ENCODE results near the gene SETX. TPM values are rescaled to one million over a fixed set of nuclear protein-coding genes. Genes with fewer than 3 reads are reported as not detected.

SETX gene
- total and polyA plus RNA-seq, 3 experiments from 2014 or later, result 32.4 to 39.3 (median 37.3) TPM

DNA sequence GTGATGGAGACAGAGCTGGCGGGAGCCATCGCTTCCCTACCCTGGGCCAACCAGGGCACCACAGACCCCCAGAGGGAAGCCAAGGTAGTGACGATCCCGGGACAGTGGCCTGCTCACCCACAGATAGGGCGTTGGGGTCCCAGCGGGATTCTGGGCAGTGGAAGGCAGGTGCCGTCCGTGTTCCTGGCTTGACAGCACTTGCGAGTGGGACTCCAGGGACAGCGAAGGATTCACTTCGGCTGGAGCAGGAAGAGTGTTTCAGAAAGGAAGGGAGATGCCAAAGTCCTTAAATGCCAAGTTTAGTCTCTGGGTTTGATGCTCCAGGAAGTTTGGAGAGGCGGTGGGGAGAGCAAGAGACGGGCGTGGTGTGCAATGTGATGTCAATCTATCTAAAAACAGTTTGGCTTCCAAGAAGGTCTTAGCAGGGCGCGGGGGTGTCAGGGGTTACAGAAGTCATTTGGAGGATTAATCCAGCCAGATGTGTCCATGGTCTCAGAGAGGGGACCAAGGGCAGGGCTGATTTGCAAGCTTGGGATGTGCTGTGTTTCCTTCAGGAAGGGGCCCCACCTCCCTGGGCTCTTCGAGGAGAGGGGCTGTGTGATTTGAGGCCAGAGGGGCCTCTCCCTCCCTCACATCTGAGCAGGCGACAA, 118.0 kb downstream of the SETX start:
- H3K27me3 Mint-ChIP-seq, result peaks cover 3 to 7% of the 10 kb centered on the region in 2 donors
- Histone ChIP-seq H3K4me3 (ENCODE audit: low read length) (no peak overlapping the region), H3K36me3 (ENCODE audit: insufficient read depth, low read length) (no peaks in the 10 kb centered on the region), H3K9me3 (ENCODE audit: low read length) (no peaks in the 10 kb centered on the region), H3K27me3 (ENCODE audit: insufficient read depth, low read length, poor library complexity, severe bottlenecking) (no peaks in the 10 kb centered on the region), H3K27ac (ENCODE audit: low read depth, low read length) (no peak overlapping the region), H3K4me1 (ENCODE audit: insufficient read depth, low read length) (peaks cover 13% of the 10 kb centered on the region)
- no peak for DNase-seq
- H3K9me3 Mint-ChIP-seq, result no peaks in the 10 kb centered on the region
- H3K4me3 Mint-ChIP-seq, result no peak overlapping the region
- CTCF ChIA-PET, result interaction anchor here (0.7 to 3.1 kb wide), 28 partner anchors 8 to 632 kb away, joined by 3 to 26 read pairs (median 4); partner anchors contain the start of gene NTNG2
- POLR2A ChIA-PET, result no interaction called here
- H3K36me3 Mint-ChIP-seq, result peaks cover 0 to 4% (median 0%) of the 10 kb centered on the region in 3 donors
- H3K4me1 Mint-ChIP-seq, result peaks cover 9 to 19% (median 10%) of the 10 kb centered on the region in 3 donors
- H3K27ac Mint-ChIP-seq, result peak overlapping the region in 1 of 8 donors; percentile 43

DNA sequence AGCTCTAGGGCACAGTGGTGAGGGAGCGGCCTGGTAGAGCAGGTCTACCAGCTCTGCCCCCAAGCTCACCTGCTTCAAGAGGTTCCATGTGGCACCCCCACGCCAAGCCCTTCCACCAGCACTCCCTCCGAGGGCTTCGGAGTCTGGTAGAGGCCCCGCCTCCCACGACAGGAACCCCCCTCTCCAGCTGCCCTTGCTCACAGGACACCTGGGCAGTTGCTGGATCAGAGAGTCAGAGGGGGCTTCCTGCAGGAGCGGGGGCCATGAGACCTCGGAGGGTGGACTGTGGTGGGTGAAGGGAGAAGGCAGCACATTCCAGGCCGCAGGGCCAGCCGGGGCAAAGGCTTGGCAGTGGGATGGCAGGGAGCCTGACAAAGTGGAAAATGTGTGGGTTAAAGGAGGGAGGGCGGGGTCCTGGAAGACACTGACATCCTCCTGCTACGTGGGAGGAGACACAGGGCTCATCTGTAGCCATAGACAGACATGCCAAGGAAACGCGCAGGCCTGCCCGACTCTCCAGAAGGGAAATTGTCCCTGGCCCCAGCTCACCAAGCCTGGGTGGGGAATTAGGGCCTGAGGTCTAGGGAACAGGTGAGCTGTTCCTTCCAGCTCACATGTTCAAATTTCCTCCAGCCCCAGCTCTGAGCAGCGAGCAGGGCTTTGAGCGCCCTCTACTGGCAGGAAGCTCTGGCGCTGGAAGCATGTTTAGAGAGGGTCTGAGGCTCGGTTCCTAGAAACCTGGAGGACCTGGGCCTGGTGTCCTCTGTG, 118.7 kb downstream of the SETX start:
- peaks cover 3 to 6% of the 10 kb centered on the region in 2 donors for H3K27me3 Mint-ChIP-seq
- no peaks in the 10 kb centered on the region for H3K9me3 ChIP-seq (ENCODE audit: low read length)
- peaks cover 13% of the 10 kb centered on the region for H3K4me1 ChIP-seq (ENCODE audit: insufficient read depth, low read length)
- no peak overlapping the region for H3K4me3 Mint-ChIP-seq
- H3K27ac Mint-ChIP-seq, result no peak overlapping the region
- no peak overlapping the region for H3K27ac ChIP-seq (ENCODE audit: low read depth, low read length)
- H3K27me3 ChIP-seq (ENCODE audit: insufficient read depth, low read length, poor library complexity, severe bottlenecking), result no peaks in the 10 kb centered on the region
- H3K4me3 ChIP-seq (ENCODE audit: low read length), result no peak overlapping the region
- no peaks in the 10 kb centered on the region for H3K36me3 ChIP-seq (ENCODE audit: insufficient read depth, low read length)
- H3K9me3 Mint-ChIP-seq, result no peaks in the 10 kb centered on the region
- ChIA-PET POLR2A (no interaction called here), CTCF (interaction anchor here (0.5 to 3.1 kb wide), 28 partner anchors 9 to 1474 kb away, joined by 3 to 26 read pairs (median 4); partner anchors contain the start of gene NTNG2)
- peaks cover 0 to under 1% (median 0%) of the 10 kb centered on the region in 3 donors for H3K36me3 Mint-ChIP-seq
- DNase-seq, result peak; percentile 63 to 84 (median 69)
- H3K4me1 Mint-ChIP-seq, result peaks cover 6 to 16% (median 6%) of the 10 kb centered on the region in 3 donors

DNA sequence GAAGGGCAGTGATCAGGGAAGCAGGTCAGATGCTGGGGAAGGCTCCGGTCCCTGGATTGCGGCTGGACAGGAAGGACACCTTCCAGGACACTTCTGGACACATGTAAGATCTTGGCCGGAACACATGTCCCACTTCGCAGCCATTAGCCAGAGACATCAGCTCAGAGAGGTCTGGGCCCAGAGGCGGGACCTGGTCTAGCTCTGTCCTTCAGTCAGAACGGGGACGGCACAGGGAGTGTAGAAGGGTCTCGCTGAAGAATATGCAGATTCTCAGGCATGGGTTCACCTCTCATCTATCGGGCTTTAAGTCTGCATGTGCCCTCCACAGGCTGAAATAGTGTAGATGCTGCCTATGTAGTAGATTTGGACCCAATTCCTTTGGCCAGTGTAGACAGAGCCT, 119.7 kb downstream of the SETX start:
- no peaks in the 10 kb centered on the region for H3K36me3 Mint-ChIP-seq
- H3K4me1 Mint-ChIP-seq, result peaks cover 6 to 8% (median 6%) of the 10 kb centered on the region in 3 donors
- Histone ChIP-seq H3K4me3 (ENCODE audit: low read length) (no peak overlapping the region), H3K9me3 (ENCODE audit: low read length) (no peaks in the 10 kb centered on the region), H3K27ac (ENCODE audit: low read depth, low read length) (no peak overlapping the region), H3K27me3 (ENCODE audit: insufficient read depth, low read length, poor library complexity, severe bottlenecking) (no peaks in the 10 kb centered on the region), H3K36me3 (ENCODE audit: insufficient read depth, low read length) (no peaks in the 10 kb centered on the region), H3K4me1 (ENCODE audit: insufficient read depth, low read length) (peaks cover 7% of the 10 kb centered on the region)
- H3K27ac Mint-ChIP-seq, result no peak overlapping the region
- POLR2A ChIA-PET, result no interaction called here
- no peak overlapping the region for H3K4me3 Mint-ChIP-seq
- CTCF ChIA-PET, result interaction anchor here (0.5 to 3.1 kb wide), 8 partner anchors 34 to 1473 kb away, joined by 3 to 26 read pairs (median 6); no protein-coding TSS in a partner anchor
- no peak for DNase-seq
- no peaks in the 10 kb centered on the region for H3K9me3 Mint-ChIP-seq
- peaks cover 3 to 6% of the 10 kb centered on the region in 2 donors for H3K27me3 Mint-ChIP-seq

DNA sequence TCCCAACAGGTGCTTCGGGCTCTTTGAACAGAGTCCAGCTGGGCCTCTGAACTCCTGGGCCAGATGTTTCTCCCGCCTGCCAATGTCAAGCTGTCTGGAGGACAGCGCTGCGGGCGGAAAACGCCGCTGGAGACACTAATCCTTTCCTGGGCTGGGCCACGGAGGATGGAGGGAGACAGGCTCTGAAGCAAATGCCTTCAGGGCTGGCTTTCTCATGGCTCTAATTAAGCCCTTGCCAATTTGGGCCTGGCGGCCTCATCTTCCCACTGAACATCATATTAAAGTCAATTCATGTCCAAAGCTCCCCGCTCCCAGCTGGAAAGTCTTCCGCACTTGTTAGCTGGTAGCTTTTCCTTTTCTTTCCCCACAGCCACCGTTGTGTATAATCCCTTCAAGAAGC, 120.3 kb downstream of the SETX start:
- Histone ChIP-seq H3K4me3 (ENCODE audit: low read length) (no peak overlapping the region), H3K27ac (ENCODE audit: low read depth, low read length) (no peak overlapping the region), H3K27me3 (ENCODE audit: insufficient read depth, low read length, poor library complexity, severe bottlenecking) (no peaks in the 10 kb centered on the region), H3K4me1 (ENCODE audit: insufficient read depth, low read length) (peaks cover 5% of the 10 kb centered on the region), H3K36me3 (ENCODE audit: insufficient read depth, low read length) (no peaks in the 10 kb centered on the region), H3K9me3 (ENCODE audit: low read length) (no peaks in the 10 kb centered on the region)
- POLR2A ChIA-PET, result no interaction called here
- Mint-ChIP-seq H3K4me3 (no peak overlapping the region), H3K9me3 (no peaks in the 10 kb centered on the region), H3K4me1 (peaks cover 6% of the 10 kb centered on the region in 3 donors), H3K27ac (no peak overlapping the region), H3K36me3 (no peaks in the 10 kb centered on the region), H3K27me3 (peaks cover 3 to 6% of the 10 kb centered on the region in 2 donors)
- peak in 1 of 5 donors; percentile 33 for DNase-seq
- CTCF ChIA-PET, result interaction anchor here (1.5 to 1.8 kb wide), 2 partner anchors 64 to 479 kb away, joined by 5 to 10 read pairs; no protein-coding TSS in a partner anchor

DNA sequence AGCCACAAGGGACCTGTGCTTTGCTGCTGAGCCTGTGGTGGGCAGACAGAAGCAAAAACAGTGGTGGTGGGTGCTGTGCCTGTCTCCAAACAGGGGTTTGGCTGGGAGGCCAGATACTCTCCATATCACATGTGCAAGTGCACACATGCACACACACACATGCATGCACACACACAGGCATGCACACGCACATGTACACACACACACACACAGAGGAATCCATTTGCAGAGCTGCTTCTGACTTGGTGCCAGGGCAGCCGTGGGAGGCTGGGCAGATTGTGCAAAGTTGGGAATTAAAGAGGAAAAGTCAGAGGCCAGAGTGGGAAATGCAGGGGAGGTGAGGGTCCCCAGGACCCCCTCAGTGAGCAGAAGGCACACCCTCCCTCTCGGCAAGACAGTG, 121.6 kb downstream of the SETX start:
- Mint-ChIP-seq H3K36me3 (no peaks in the 10 kb centered on the region), H3K27ac (no peak overlapping the region), H3K4me3 (no peak overlapping the region), H3K4me1 (peaks cover 6% of the 10 kb centered on the region in 3 donors), H3K9me3 (no peaks in the 10 kb centered on the region), H3K27me3 (peaks cover 3 to 6% of the 10 kb centered on the region in 2 donors)
- Histone ChIP-seq H3K4me1 (ENCODE audit: insufficient read depth, low read length) (peaks cover 5% of the 10 kb centered on the region), H3K36me3 (ENCODE audit: insufficient read depth, low read length) (no peaks in the 10 kb centered on the region), H3K27me3 (ENCODE audit: insufficient read depth, low read length, poor library complexity, severe bottlenecking) (no peaks in the 10 kb centered on the region), H3K4me3 (ENCODE audit: low read length) (no peak overlapping the region), H3K27ac (ENCODE audit: low read depth, low read length) (no peak overlapping the region), H3K9me3 (ENCODE audit: low read length) (no peaks in the 10 kb centered on the region)
- no peak for DNase-seq
- ChIA-PET CTCF (interaction anchor here (1.5 kb wide), 1 partner anchor 63 kb away, joined by 10 read pairs; no protein-coding TSS in a partner anchor), POLR2A (interaction anchor here (0.6 kb wide), 1 partner anchor 797 kb away, joined by 3 read pairs; no protein-coding TSS in a partner anchor)

DNA sequence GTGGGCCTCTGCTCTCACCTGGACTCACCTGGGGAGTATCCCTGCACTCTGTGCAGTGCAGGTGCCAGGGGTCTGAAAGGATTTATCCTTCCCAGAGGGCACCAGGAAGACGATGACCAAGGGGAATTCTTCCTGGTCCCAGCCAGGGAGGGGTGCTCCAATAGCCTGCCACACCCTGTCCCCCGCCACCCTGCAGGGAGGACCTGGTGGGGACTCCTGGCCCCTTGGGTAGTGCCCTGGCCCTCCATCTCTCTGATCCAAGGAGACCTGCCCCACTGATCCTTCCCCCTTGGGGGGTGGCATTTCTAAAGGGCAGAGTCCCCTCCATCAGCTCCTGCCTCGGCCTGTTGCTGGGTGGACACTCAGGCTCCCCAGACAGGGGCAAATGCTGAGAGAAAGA, 122.3 kb downstream of the SETX start:
- H3K36me3 Mint-ChIP-seq, result no peaks in the 10 kb centered on the region
- peaks cover 3 to 6% of the 10 kb centered on the region in 2 donors for H3K27me3 Mint-ChIP-seq
- ChIA-PET CTCF (no interaction called here), POLR2A (no interaction called here)
- H3K4me1 Mint-ChIP-seq, result peaks cover 6% of the 10 kb centered on the region in 3 donors
- H3K9me3 Mint-ChIP-seq, result no peaks in the 10 kb centered on the region
- no peaks in the 10 kb centered on the region for H3K36me3 ChIP-seq (ENCODE audit: insufficient read depth, low read length)
- no peaks in the 10 kb centered on the region for H3K9me3 ChIP-seq (ENCODE audit: low read length)
- peaks cover 5% of the 10 kb centered on the region for H3K4me1 ChIP-seq (ENCODE audit: insufficient read depth, low read length)
- no peaks in the 10 kb centered on the region for H3K27me3 ChIP-seq (ENCODE audit: insufficient read depth, low read length, poor library complexity, severe bottlenecking)
- no peak overlapping the region for H3K27ac ChIP-seq (ENCODE audit: low read depth, low read length)
- H3K27ac Mint-ChIP-seq, result no peak overlapping the region
- no peak overlapping the region for H3K4me3 Mint-ChIP-seq
- H3K4me3 ChIP-seq (ENCODE audit: low read length), result no peak overlapping the region
- no peak for DNase-seq

DNA sequence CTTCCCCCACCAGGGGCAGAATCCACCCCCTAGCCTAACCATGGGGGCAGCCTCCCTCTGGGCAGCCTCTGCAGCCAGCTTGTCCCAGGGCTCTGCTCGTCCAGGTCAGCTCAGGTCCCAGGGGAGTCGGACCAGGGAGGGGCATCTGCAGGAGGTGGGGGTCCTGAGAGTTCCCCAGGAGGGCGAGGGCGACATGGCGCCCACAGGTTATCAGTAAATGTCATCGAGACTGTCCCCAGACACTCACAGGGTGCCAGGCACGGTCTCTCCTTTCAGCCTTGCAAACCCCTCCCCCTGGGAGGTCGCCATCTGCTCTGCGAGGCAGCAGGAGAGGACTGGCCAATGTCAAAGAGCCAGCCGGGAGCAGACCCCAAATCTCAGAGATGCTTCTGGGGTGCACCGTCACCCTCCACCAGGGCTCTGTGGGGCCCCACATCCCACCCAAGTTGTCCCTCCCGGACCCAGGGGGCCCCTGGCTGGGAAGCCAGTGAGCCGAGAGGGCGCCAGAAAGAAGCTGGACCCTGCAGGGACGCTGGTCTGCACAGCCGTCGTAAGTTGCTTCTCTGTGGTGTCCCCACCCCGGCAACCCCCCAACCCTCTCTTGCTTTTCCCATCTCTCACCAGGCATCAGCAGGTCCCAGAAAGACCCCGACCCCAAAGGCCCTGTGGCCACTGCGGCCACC, 123.6 kb downstream of the SETX start:
- H3K9me3 Mint-ChIP-seq, result no peaks in the 10 kb centered on the region
- no peak overlapping the region for H3K27ac Mint-ChIP-seq
- no peak for DNase-seq
- H3K27me3 ChIP-seq (ENCODE audit: insufficient read depth, low read length, poor library complexity, severe bottlenecking), result no peaks in the 10 kb centered on the region
- no peaks in the 10 kb centered on the region for H3K36me3 Mint-ChIP-seq
- no peaks in the 10 kb centered on the region for H3K36me3 ChIP-seq (ENCODE audit: insufficient read depth, low read length)
- no peak overlapping the region for H3K4me3 ChIP-seq (ENCODE audit: low read length)
- peaks cover 2 to 3% of the 10 kb centered on the region in 2 donors for H3K27me3 Mint-ChIP-seq
- H3K4me1 Mint-ChIP-seq, result no peaks in the 10 kb centered on the region
- no peak overlapping the region for H3K4me3 Mint-ChIP-seq
- CTCF ChIA-PET, result no interaction called here
- no peaks in the 10 kb centered on the region for H3K9me3 ChIP-seq (ENCODE audit: low read length)
- H3K4me1 ChIP-seq (ENCODE audit: insufficient read depth, low read length), result peaks cover 2% of the 10 kb centered on the region
- POLR2A ChIA-PET, result no interaction called here
- no peak overlapping the region for H3K27ac ChIP-seq (ENCODE audit: low read depth, low read length)

All from CD8-positive, alpha-beta memory T cell (primary cell).